ENCODE measurements around the gene MAG.
"Not testable (repeated sequence)": the region's sequence is repeated elsewhere in the genome, so short reads cannot be mapped to it uniquely, and the experiment has no call there.

The MAG gene

GRCh38 chr19:35281303-35281702 lies 10.7 kb upstream of the MAG start:
- TF ChIP-seq CTCF (IDR thresholded peaks at IDR 0.05; ENCODE audit: borderline replicate concordance, control extremely low read depth, extremely low read depth, insufficient read depth, missing control alignments) = no peak
- in situ Hi-C loops (cut with MboI; ENCODE audit: low sequenced_read_pairs, unreplicated experiment) = no loop called here
- DNase-seq (ENCODE audit: low spot score) = no peak

- no peak for TF ChIP-seq CTCF (IDR thresholded peaks at IDR 0.05; ENCODE audit: borderline replicate concordance, control extremely low read depth, extremely low read depth, insufficient read depth, missing control alignments)
- in situ Hi-C loops (cut with MboI; ENCODE audit: low sequenced_read_pairs, unreplicated experiment) = no loop called here
- DNase-seq (ENCODE audit: low spot score) = no peak
Measured at GRCh38 chr19:35284153-35285094, 7.5 kb upstream of the MAG start.

GRCh38 chr19:35285095-35285449 lies 6.9 kb upstream of the MAG start:
- in situ Hi-C loops (cut with MboI; ENCODE audit: low sequenced_read_pairs, unreplicated experiment) = no loop called here
- DNase-seq (ENCODE audit: low spot score) = no peak
- no peak for TF ChIP-seq CTCF (IDR thresholded peaks at IDR 0.05; ENCODE audit: borderline replicate concordance, control extremely low read depth, extremely low read depth, insufficient read depth, missing control alignments)

- in situ Hi-C loops (cut with MboI; ENCODE audit: low sequenced_read_pairs, unreplicated experiment); DNase-seq (ENCODE audit: low spot score): not testable (repeated sequence)
Measured at GRCh38 chr19:35285465-35285864, 6.5 kb upstream of the MAG start.

GRCh38 chr19:35286101-35286500 lies 5.9 kb upstream of the MAG start:
- in situ Hi-C loops (cut with MboI; ENCODE audit: low sequenced_read_pairs, unreplicated experiment) = not testable (repeated sequence)

GRCh38 chr19:35287713-35288112 lies 4.2 kb upstream of the MAG start:
- TF ChIP-seq CTCF (IDR thresholded peaks at IDR 0.05; ENCODE audit: borderline replicate concordance, control extremely low read depth, extremely low read depth, insufficient read depth, missing control alignments) = no peak
- no peak for DNase-seq (ENCODE audit: low spot score)
- in situ Hi-C loops (cut with MboI; ENCODE audit: low sequenced_read_pairs, unreplicated experiment) = no loop called here

More at GRCh38 chr19:35286101-35286500, 5.9 kb upstream of the MAG start:
- DNase-seq (ENCODE audit: low spot score) = not testable (repeated sequence)

- DNase-seq (ENCODE audit: low spot score) = no peak
- in situ Hi-C loops (cut with MboI; ENCODE audit: low sequenced_read_pairs, unreplicated experiment) = no loop called here
- no peak for TF ChIP-seq CTCF (IDR thresholded peaks at IDR 0.05; ENCODE audit: borderline replicate concordance, control extremely low read depth, extremely low read depth, insufficient read depth, missing control alignments)
Measured at GRCh38 chr19:35288331-35288730, 3.6 kb upstream of the MAG start.
